GM06990 (cell line): ENCODE measurements around the gene CD320.
"Not testable (repeated sequence)": the region's sequence is repeated elsewhere in the genome, so short reads cannot be mapped to it uniquely, and the experiment has no call there.

Experiments used
- DNase-seq: peaks from one replicate; pipeline ENCODE4 v3.0.0-alpha.2; 2011; ENCODE audit not compliant: insufficient read length; ENCODE audit errors: extremely low read depth
- H3K27me3 ChIP-seq: replicated peaks from 2 replicates; pipeline ENCODE4 v1.6.0; 2011; ENCODE audit warnings: low read length; ENCODE audit not compliant: control insufficient read depth, insufficient read depth
- H3K36me3 ChIP-seq: 2 replicates; pipeline ENCODE4 v1.5.1; 2011; ENCODE audit warnings: low read length; ENCODE audit not compliant: control insufficient read depth, insufficient read depth
- H3K4me3 ChIP-seq: replicated peaks from 2 replicates; pipeline ENCODE4 v1.5.1; 2011; ENCODE audit warnings: low read depth, mild to moderate bottlenecking, control low read depth, low read length
- TF ChIP-seq, protein P1 (sequence below): IDR thresholded peaks from 2 replicates; pipeline ENCODE4 v1.5.1; 2011; ENCODE audit warnings: low read length, control low read depth, mild to moderate bottlenecking, inconsistent platforms; ENCODE audit not compliant: insufficient read depth, poor library complexity, severe bottlenecking

CD320 gene

DNA sequence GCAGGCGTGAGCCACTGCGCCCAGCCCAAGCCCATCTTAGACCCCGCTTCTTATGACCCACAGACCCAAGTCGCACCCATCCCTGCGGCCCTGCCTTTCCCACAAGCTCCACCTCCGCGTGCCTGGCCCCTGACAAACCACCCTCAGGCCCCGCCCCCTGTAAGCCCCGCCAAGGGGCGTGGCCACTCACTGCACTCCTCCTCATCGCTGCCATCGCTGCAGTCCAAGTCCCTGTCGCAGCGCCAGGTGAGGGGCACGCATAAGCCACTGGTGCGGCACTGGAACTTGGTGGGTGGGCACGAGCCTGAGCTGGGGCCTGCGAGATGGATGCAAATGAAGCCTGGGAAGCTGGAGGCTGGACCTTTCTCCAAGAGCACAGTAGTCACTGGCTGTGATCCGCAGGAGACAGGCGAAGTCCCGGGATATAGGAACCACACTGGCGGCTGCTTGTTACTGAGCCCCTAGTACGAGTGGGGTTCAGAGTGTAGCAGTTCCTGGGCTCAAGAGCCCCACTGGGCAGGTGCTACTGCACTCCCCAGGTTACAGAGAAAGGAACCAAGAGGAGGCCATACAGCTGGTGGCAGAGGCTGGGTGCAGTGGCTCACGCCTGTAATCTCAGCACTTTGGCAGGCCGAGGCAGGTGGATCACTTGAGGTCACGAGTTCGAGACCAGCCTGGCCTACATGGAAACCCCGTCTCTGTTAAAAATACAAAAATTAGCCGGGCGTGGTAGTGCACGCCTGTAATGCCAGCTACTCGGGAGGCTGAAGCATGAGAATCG is 3.1 kb downstream of the CD320 start:
- Histone ChIP-seq H3K27me3 (no peaks in the 10 kb centered on the region), H3K36me3 (peaks cover 12% of the 10 kb centered on the region), H3K4me3 (no peak overlapping the region)
- TF ChIP-seq, protein P1, sequence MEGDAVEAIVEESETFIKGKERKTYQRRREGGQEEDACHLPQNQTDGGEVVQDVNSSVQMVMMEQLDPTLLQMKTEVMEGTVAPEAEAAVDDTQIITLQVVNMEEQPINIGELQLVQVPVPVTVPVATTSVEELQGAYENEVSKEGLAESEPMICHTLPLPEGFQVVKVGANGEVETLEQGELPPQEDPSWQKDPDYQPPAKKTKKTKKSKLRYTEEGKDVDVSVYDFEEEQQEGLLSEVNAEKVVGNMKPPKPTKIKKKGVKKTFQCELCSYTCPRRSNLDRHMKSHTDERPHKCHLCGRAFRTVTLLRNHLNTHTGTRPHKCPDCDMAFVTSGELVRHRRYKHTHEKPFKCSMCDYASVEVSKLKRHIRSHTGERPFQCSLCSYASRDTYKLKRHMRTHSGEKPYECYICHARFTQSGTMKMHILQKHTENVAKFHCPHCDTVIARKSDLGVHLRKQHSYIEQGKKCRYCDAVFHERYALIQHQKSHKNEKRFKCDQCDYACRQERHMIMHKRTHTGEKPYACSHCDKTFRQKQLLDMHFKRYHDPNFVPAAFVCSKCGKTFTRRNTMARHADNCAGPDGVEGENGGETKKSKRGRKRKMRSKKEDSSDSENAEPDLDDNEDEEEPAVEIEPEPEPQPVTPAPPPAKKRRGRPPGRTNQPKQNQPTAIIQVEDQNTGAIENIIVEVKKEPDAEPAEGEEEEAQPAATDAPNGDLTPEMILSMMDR, result no peak
- DNase-seq, result no peak

DNA sequence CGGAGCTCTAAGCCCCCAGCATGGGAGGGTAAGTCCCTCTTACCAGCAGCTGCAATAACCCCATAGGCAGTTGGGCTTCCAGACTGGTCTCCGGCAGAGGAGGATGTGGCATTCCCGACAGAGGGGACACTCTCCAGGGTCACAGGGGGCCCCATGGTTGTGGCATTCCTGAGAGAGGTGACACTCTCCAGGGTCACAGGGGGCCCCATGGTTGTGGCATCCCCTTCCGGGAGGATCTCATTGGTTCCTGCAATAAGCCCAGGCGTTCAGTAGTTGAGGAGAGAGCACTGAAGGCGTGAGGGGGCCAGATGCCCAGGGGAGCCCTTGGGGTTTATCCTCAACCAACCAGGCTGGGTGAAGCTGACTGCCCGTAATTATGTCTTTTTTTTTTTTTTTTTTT is 5.4 kb downstream of the CD320 start:
- Histone ChIP-seq H3K27me3 (no peaks in the 10 kb centered on the region), H3K4me3 (no peak overlapping the region), H3K36me3 (peaks cover 7% of the 10 kb centered on the region)
- TF ChIP-seq, protein P1, result no peak
- no peak for DNase-seq

DNA sequence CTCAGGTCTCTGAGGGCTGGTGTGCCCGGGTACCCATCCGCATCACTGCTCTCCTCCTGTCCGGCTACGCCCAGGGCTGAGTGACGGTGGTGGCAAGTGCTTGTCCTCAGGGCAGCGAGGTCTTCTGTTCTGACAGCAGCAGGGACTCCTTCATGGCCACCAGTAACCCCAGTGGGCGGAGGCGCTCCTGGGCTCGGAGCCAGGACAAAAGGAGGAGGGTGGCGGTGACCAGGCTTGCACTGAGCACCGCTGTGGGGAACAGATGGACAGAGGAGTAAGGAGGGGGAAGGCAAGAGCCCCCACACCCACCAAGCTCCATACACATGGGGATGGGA is 5.8 kb downstream of the CD320 start:
- no peak for DNase-seq
- Histone ChIP-seq H3K36me3 (peaks cover 7% of the 10 kb centered on the region), H3K4me3 (no peak overlapping the region), H3K27me3 (no peaks in the 10 kb centered on the region)
- TF ChIP-seq, protein P1, result no peak

DNA sequence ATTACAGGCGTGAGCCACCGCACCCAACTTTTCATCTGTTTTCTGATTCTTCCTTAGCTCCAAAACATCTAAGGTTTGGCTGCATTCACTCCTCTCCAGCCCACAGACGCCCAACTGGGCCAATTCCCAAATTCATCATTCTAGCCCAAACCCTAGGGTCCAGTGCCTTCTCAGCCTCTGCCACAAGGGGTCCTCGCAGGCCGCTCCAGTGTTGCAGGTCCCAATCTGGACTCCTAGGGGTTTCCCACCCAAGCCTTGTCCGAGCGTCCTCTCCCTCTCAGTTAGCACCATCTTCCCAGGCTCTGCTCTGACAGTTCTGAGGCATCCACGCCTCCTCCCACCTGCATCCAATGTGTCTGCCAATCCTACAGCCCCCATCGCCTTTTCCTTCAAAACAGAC is 16.8 kb downstream of the CD320 start:
- not testable (repeated sequence) for H3K4me3 ChIP-seq, H3K36me3 ChIP-seq, H3K27me3 ChIP-seq, DNase-seq

DNA sequence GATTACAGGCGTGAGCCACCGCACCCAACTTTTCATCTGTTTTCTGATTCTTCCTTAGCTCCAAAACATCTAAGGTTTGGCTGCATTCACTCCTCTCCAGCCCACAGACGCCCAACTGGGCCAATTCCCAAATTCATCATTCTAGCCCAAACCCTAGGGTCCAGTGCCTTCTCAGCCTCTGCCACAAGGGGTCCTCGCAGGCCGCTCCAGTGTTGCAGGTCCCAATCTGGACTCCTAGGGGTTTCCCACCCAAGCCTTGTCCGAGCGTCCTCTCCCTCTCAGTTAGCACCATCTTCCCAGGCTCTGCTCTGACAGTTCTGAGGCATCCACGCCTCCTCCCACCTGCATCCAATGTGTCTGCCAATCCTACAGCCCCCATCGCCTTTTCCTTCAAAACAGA is 31.6 kb downstream of the CD320 start:
- H3K27me3 ChIP-seq, DNase-seq, H3K36me3 ChIP-seq, H3K4me3 ChIP-seq: not testable (repeated sequence)

DNA sequence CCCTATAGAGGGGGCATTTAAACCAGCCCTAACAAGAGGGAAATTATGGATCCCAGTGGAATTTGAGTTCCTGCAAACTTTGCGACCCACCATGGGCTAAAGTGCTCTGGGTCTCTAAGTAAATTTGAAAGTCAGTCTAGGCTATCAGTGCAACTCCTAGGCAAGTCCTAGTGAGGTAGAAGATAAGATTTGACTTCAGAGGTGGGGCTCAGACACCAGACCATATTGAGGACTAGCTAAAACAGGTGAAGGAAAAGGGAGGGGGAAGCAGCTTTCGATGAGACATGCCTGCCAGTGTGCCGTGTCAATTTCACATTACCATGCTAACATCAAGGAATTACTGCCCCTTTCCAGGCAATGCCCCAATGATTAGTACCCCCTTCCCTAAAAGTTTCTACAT is 38.4 kb downstream of the CD320 start:
- DNase-seq, result no peak
- Histone ChIP-seq H3K36me3 (no peaks in the 10 kb centered on the region), H3K27me3 (no peaks in the 10 kb centered on the region), H3K4me3 (no peak overlapping the region; the same call in 1 of the 2 replicates)
- TF ChIP-seq, protein P1, result no peak

DNA sequence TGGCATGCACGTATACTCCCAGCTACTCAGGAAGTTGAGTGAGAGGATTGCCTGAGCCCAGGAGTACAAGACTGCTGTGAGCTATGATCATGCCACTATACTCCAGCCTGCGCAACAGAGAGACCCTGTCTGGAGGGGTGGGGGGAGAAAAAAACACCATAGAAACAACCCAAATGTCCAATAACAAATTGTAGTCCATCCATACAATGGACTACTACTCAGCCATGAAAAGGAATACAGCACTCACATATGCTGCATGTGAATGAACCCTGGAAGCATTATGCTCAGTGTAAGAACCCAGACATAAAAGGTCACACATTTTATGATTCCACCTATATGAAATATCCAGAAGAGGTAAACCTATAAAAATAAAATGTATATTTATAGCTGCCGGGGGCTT is 42.3 kb downstream of the CD320 start:
- no peaks in the 10 kb centered on the region for H3K27me3 ChIP-seq
- H3K36me3 ChIP-seq, result peaks cover 9% of the 10 kb centered on the region
- no peak for DNase-seq
- TF ChIP-seq, protein P1, result no peak
- H3K4me3 ChIP-seq, result no peak overlapping the region

DNA sequence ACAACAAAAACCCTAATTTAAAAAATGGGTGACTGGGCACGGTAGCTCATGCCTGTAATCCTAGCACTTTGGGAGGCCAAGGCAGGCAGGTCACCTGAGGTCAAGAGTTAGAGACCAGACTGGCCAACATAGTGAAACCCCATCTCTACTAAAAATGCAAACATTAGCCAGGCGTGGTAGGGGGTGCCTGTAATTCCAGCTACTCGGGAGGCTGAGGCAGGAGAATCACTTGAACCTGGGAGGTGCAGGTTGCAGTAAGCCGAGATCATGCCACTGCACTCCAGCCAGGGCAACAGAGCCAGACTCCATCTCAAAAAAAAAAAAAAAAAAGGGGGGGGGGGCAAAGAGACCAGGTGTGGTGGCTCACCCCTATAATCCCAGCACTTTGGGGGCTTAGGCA is 43.9 kb downstream of the CD320 start:
- peaks cover 12% of the 10 kb centered on the region for H3K36me3 ChIP-seq
- not testable (repeated sequence) for DNase-seq, H3K27me3 ChIP-seq, H3K4me3 ChIP-seq
